OCI-LY7 (cell line): ENCODE results near the gene PPP1CA. TPM values are rescaled to one million over a fixed set of nuclear protein-coding genes. Genes with fewer than 3 reads are reported as not detected.

Experiments
- BruUV-seq: library from RNA; stranded (reverse); fragments of 400-500 nt; replicated peaks from 2 replicates; lab custom pipeline; 2021; lab: Mats Ljungman, UMichigan
- CTCF ChIA-PET: fragments of 300-600 bp; sonication (Branson Sonifier 250); formaldehyde crosslinking; loops from one replicate; lab custom pipeline; 2022; ENCODE audit warnings: antibody characterized with exemption; ENCODE audit not compliant: unreplicated experiment; lab: Charles Lee
- POLR2A ChIA-PET: fragments of 300-600 bp; sonication (Branson Sonifier 250); formaldehyde crosslinking; loops from one replicate; lab custom pipeline; 2022; ENCODE audit warnings: antibody characterized with exemption; lab: Charles Lee
- DNase-seq: peaks from one replicate; pipeline ENCODE4 v3.0.0-alpha.2; 2015; ENCODE audit warnings: low spot score
- H2AFZ ChIP-seq: fragments of 200-600 bp; sonication (generic), shearing (Covaris generic); 2 replicates; pipeline ENCODE4 v1.6.1; 2014; ENCODE audit warnings: mild to moderate bottlenecking, antibody characterized with exemption, low read length, moderate library complexity
- H3K27ac ChIP-seq: fragments of 200-600 bp; sonication (generic); 2 replicates; pipeline ENCODE4 v1.5.1; 2014; ENCODE audit warnings: mixed run types, low read depth, mild to moderate bottlenecking, moderate library complexity, low read length, inconsistent platforms; ENCODE audit not compliant: poor library complexity, severe bottlenecking
- H3K36me3 ChIP-seq: fragments of 200-600 bp; sonication (generic); 2 replicates; pipeline ENCODE4 v1.6.1; 2014; ENCODE audit warnings: mild to moderate bottlenecking, antibody characterized with exemption, low read length, moderate library complexity, mixed read lengths; ENCODE audit not compliant: insufficient read depth
- H3K4me1 ChIP-seq: fragments of 200-600 bp; sonication (generic); 2 replicates; pipeline ENCODE4 v1.5.1; 2014; ENCODE audit warnings: mild to moderate bottlenecking, low read length; ENCODE audit not compliant: insufficient read depth, poor library complexity, severe bottlenecking
- H3K4me2 ChIP-seq: fragments of 200-600 bp; sonication (generic); 2 replicates; pipeline ENCODE4 v1.6.1; 2014; ENCODE audit warnings: mild to moderate bottlenecking, low read length
- H3K4me3 ChIP-seq: fragments of 200-600 bp; sonication (generic); 2 replicates; pipeline ENCODE4 v1.5.1; 2014; ENCODE audit warnings: mild to moderate bottlenecking, low read depth, low read length; ENCODE audit not compliant: poor library complexity, severe bottlenecking
- H3K79me2 ChIP-seq: fragments of 200-600 bp; sonication (generic); 2 replicates; pipeline ENCODE4 v1.6.1; 2016; ENCODE audit warnings: low read depth, mild to moderate bottlenecking, low read length, moderate library complexity, mixed read lengths; ENCODE audit not compliant: insufficient read depth
- H3K9me2 ChIP-seq: fragments of 200-600 bp; sonication (generic); 2 replicates; pipeline ENCODE4 v1.6.1; 2016; ENCODE audit warnings: mild to moderate bottlenecking, low read length, mixed read lengths; ENCODE audit not compliant: insufficient read depth
- H3K9me3 ChIP-seq: fragments of 200-600 bp; sonication (generic); 2 replicates; pipeline ENCODE4 v1.6.1; 2014; ENCODE audit warnings: mild to moderate bottlenecking, mixed run types, low read length, mixed read lengths
- H4K20me1 ChIP-seq: fragments of 200-600 bp; sonication (generic); 2 replicates; pipeline ENCODE4 v1.6.1; 2014; ENCODE audit warnings: mild to moderate bottlenecking, antibody characterized with exemption, low read length, moderate library complexity, mixed read lengths; ENCODE audit not compliant: insufficient read depth
- CTCF ChIP-seq: fragments of 200-600 bp; sonication (generic); conservative IDR thresholded peaks from 2 replicates; pipeline ENCODE4 v1.5.1; 2014; ENCODE audit warnings: mild to moderate bottlenecking, antibody characterized with exemption, low read length, moderate library complexity, mixed read lengths
- EZH2phosphoT487 ChIP-seq: fragments of 200-600 bp; sonication (generic); IDR thresholded peaks from 2 replicates; pipeline ENCODE4 v1.6.1; 2018; ENCODE audit warnings: low read depth, borderline replicate concordance, mild to moderate bottlenecking, mixed run types, antibody characterized with exemption, low read length, moderate library complexity, mixed read lengths
- intact Hi-C: fragments of 100-400 bp; cut with micrococcal nuclease; formaldehyde crosslinking; loops from one replicate; pipeline ENCODE4 v1.10.0; 2022; ENCODE audit not compliant: unreplicated experiment
- total RNA-seq, 2 experiments: library from RNA; depleted of rRNA in 1 of 2; stranded (reverse); fragments of >200 nt in 1 of 2; shearing (Covaris generic) in 1 of 2; gene quantifications; 2 replicates each; pipeline ENCODE4 v1.2.3, GENCODE V29; 2014 to 2022

The PPP1CA gene
- total RNA-seq, 2 experiments from 2014 or later = 210 to 311 TPM

GRCh38 chr11:67406969-67407687, 5.5 kb upstream of the PPP1CA start:
- Histone ChIP-seq H3K9me3 (no peaks in the 10 kb centered on the region), H3K4me1 (peaks cover 89% of the 10 kb centered on the region), H2AFZ (no peak overlapping the region), H3K4me2 (peak overlapping the region; percentile 73), H3K27ac (peak overlapping the region; percentile 97), H4K20me1 (no peaks in the 10 kb centered on the region), H3K9me2 (no peaks in the 10 kb centered on the region), H3K79me2 (peaks cover 36% of the 10 kb centered on the region; the same call in 1 of the 2 replicates), H3K36me3 (peaks cover 47% of the 10 kb centered on the region), H3K4me3 (peak overlapping the region; percentile 79)
- POLR2A ChIA-PET = interaction anchor here (0.6 to 2.0 kb wide), 9 partner anchors 11 to 78 kb away, joined by 3 to 7 read pairs (median 4); partner anchors contain the start of gene PTPRCAP
- DNase-seq = peak; percentile 68
- intact Hi-C loops = loop anchor here (10.0 kb wide), 1 partner anchor 238 kb away; no protein-coding TSS in a partner anchor
- CTCF ChIA-PET = interaction anchor here (0.6 to 1.0 kb wide), 3 partner anchors 13 to 970 kb away, joined by 3 read pairs; partner anchors contain the start of gene TMEM134
- no TSS peak for BruUV-seq
- TF ChIP-seq EZH2phosphoT487 (no peak), CTCF (peak; percentile 62)

GRCh38 chr11:67406420-67406968, 4.8 kb upstream of the PPP1CA start:
- Histone ChIP-seq H2AFZ (no peak overlapping the region), H3K79me2 (peaks cover 36% of the 10 kb centered on the region; the same call in 1 of the 2 replicates), H3K27ac (peak overlapping the region; percentile 97), H3K4me3 (peak overlapping the region; percentile 79), H3K4me2 (peak overlapping the region; percentile 73), H3K4me1 (peaks cover 85% of the 10 kb centered on the region), H3K9me2 (no peaks in the 10 kb centered on the region), H4K20me1 (no peaks in the 10 kb centered on the region), H3K36me3 (peaks cover 47% of the 10 kb centered on the region), H3K9me3 (no peaks in the 10 kb centered on the region)
- intact Hi-C loops = loop anchor here (10.0 kb wide), 1 partner anchor 238 kb away; no protein-coding TSS in a partner anchor
- POLR2A ChIA-PET = interaction anchor here (0.6 to 2.0 kb wide), 8 partner anchors 12 to 64 kb away, joined by 3 to 7 read pairs (median 4); partner anchors contain the start of gene PTPRCAP
- DNase-seq = no peak
- CTCF ChIA-PET = interaction anchor here (0.6 to 1.0 kb wide), 3 partner anchors 14 to 970 kb away, joined by 3 read pairs; partner anchors contain the start of gene TMEM134
- no TSS peak for BruUV-seq
- TF ChIP-seq EZH2phosphoT487 (no peak), CTCF (no peak)
